Spleen (tissue), 11 donors: Measurements from ENCODE around the gene NRG3. TPM values are rescaled to one million over a fixed set of nuclear protein-coding genes. Genes with fewer than 3 reads are reported as not detected.

ENCODE experiments used
- DNase-seq: peaks from one replicate; pipeline ENCODE4 v3.0.0-alpha.2; 2020
- H3K27ac ChIP-seq, 8 donors: fragments of 200-600 bp; sonication (generic) in 7 of 8; 1 replicate in 4 of 8; 2 replicates in 4 of 8; pipeline versions ENCODE4 v1.5.0 to v1.8.0; 2016 to 2021; ENCODE audit warnings: inconsistent platforms in 4 of 8, mild to moderate bottlenecking in 4 of 8, moderate library complexity in 1 of 8
- H3K27me3 ChIP-seq, 7 donors: fragments of 200-600 bp; sonication (generic) in 6 of 7; replicated peaks in 1 of 7; 1 replicate in 4 of 7; 2 replicates in 3 of 7; pipeline versions ENCODE4 v1.5.0 to v1.8.0; 2016 to 2021; ENCODE audit warnings: inconsistent platforms in 3 of 7, mild to moderate bottlenecking in 1 of 7
- H3K36me3 ChIP-seq, 6 donors: fragments of 200-600 bp; sonication (generic) in 5 of 6; 1 replicate in 4 of 6; 2 replicates in 2 of 6; pipeline versions ENCODE4 v1.5.0 to v1.8.0; 2016 to 2021; ENCODE audit warnings: inconsistent platforms in 2 of 6
- H3K4me1 ChIP-seq, 6 donors: fragments of 200-600 bp; sonication (generic) in 5 of 6; 1 replicate in 3 of 6; 2 replicates in 3 of 6; pipeline versions ENCODE4 v1.5.0 to v1.8.0; 2016 to 2021; ENCODE audit warnings: inconsistent platforms in 3 of 6
- H3K4me3 ChIP-seq, 8 donors: fragments of 200-600 bp; sonication (generic) in 7 of 8; 1 replicate in 4 of 8; 2 replicates in 4 of 8; pipeline versions ENCODE4 v1.5.0 to v1.8.0; 2016 to 2021; ENCODE audit warnings: inconsistent platforms in 4 of 8, mild to moderate bottlenecking in 4 of 8, moderate library complexity in 2 of 8
- H3K9me3 ChIP-seq, 8 donors: fragments of 200-600 bp; sonication (generic) in 7 of 8; 1 replicate in 4 of 8; 2 replicates in 4 of 8; pipeline versions ENCODE4 v1.5.0 to v1.8.0; 2016 to 2021; ENCODE audit warnings: inconsistent platforms in 4 of 8
- POLR2A ChIP-seq, 3 donors: fragments of 450-650 bp; IDR thresholded peaks; one replicate each; pipeline ENCODE4 v1.5.1; 2017; ENCODE audit warnings: antibody characterized with exemption in 3 of 3, mild to moderate bottlenecking in 1 of 3
- POLR2AphosphoS5 ChIP-seq, 3 donors: sonication (generic); formaldehyde crosslinking; IDR thresholded peaks; one replicate each; pipeline ENCODE4 v1.5.1; 2017; ENCODE audit warnings: antibody characterized with exemption in 3 of 3
- WGBS, 5 donors: extraction: QIAGEN DNeasy Blood & Tissue Kit in 3 of 5; methylation state at CpG; one replicate each; pipeline versions ENCODE4 v1.1.5 to v1.1.7; 2013 to 2018; 5-methylcytosine and 5-hydroxymethylcytosine counted together
- intact Hi-C: fragments of 100-400 bp; cut with DNase I; formaldehyde crosslinking; loops from one replicate; pipeline ENCODE4 v1.15.0; 2023; ENCODE audit warnings: low total_unique reads
- polyA plus RNA-seq, 3 donors: library from polyadenylated mRNA; stranded (reverse); fragments of 200-250 nt; gene quantifications; one replicate each; pipeline ENCODE4 v1.2.1, GENCODE V29; 2013
- small RNA-seq, 4 donors: library from RNA; depleted of rRNA; stranded (forward); fragments of <200 nt; gene quantifications; one replicate each; pipeline ENCODE3, GENCODE V24; 2016
- total RNA-seq, 7 donors: library from RNA; depleted of rRNA in 3 of 7; stranded (reverse); fragments of >200 nt in 3 of 7; fragmentation: NEBNext Ultra II Directional in 4 of 7; extraction: Animal tissue kit (Norgen Biotek cat#: 25700) in 4 of 7; gene quantifications; one replicate each; pipeline versions ENCODE4 v1.1.0 to v1.2.1, GENCODE V29; 2016 to 2021
- TF ChIP-seq, protein P1 (sequence below), 11 experiments: fragments of 200-600 bp in 7 of 11; fragments of 450-650 bp in 4 of 11; sonication (generic) in 4 of 11; IDR thresholded peaks in 8 of 11; conservative IDR thresholded peaks in 3 of 11; 1 replicate in 7 of 11; 2 replicates in 4 of 11; pipeline versions ENCODE4 v1.4.0 to v1.8.0; 2016 to 2021; ENCODE audit warnings: antibody characterized with exemption in 11 of 11, inconsistent platforms in 4 of 11, mild to moderate bottlenecking in 1 of 11
- donor health status: healthy with polysubstance abuse.
- donor health status: DM: no; HTN: no; CAD: no; lungs with moderate emphysema.
- donor health status: DM: no; HTN: no; CAD: no.
- donor health status: Bipolar disorder and iron deficiency.
- donor health status: healthy.
- donor health status: DM: no; HTN: no; CAD: no.
- donor health status: DM: yes; HTN: yes; CAD: no.

Gene NRG3
- total and polyA plus RNA-seq, 10 donors, result 0.10 to 0.22 (median 0.21) TPM; not detected in 7

- WGBS, 5 donors, result 61 to 81% (median 69%) methylated on average over 2 of the region's 2 CpGs
- intact Hi-C loops, result no loop called here
- Histone ChIP-seq H3K4me3 (no peak overlapping the region), H3K9me3 (peaks cover 0 to 17% (median 10%) of the 10 kb centered on the region in 8 donors), H3K27me3 (no peaks in the 10 kb centered on the region), H3K36me3 (no peaks in the 10 kb centered on the region), H3K4me1 (no peaks in the 10 kb centered on the region), H3K27ac (no peak overlapping the region)
- TF ChIP-seq, protein P1, sequence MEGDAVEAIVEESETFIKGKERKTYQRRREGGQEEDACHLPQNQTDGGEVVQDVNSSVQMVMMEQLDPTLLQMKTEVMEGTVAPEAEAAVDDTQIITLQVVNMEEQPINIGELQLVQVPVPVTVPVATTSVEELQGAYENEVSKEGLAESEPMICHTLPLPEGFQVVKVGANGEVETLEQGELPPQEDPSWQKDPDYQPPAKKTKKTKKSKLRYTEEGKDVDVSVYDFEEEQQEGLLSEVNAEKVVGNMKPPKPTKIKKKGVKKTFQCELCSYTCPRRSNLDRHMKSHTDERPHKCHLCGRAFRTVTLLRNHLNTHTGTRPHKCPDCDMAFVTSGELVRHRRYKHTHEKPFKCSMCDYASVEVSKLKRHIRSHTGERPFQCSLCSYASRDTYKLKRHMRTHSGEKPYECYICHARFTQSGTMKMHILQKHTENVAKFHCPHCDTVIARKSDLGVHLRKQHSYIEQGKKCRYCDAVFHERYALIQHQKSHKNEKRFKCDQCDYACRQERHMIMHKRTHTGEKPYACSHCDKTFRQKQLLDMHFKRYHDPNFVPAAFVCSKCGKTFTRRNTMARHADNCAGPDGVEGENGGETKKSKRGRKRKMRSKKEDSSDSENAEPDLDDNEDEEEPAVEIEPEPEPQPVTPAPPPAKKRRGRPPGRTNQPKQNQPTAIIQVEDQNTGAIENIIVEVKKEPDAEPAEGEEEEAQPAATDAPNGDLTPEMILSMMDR (IDR thresholded peaks at IDR 0.05 in 8 of 11, conservative IDR thresholded peaks at IDR 0.05 in 3 of 11), result no peak
- TF ChIP-seq POLR2AphosphoS5 (IDR thresholded peaks at IDR 0.05), result no peak
- no peak for TF ChIP-seq POLR2A (IDR thresholded peaks at IDR 0.05)
- DNase-seq, result no peak
These were observed 1142.3 kb downstream of the NRG3 start for GRCh38 chr10:83017076-83017867.

GRCh38 chr10:83023662-83024061, 1148.7 kb downstream of the NRG3 start:
- WGBS, 5 donors, result 54 to 62% (median 57%) methylated on average over 2 of the region's 2 CpGs
- TF ChIP-seq POLR2AphosphoS5 (IDR thresholded peaks at IDR 0.05) (no peak), POLR2A (IDR thresholded peaks at IDR 0.05) (no peak)
- TF ChIP-seq, protein P1 (IDR thresholded peaks at IDR 0.05 in 8 of 11, conservative IDR thresholded peaks at IDR 0.05 in 3 of 11), result no peak
- intact Hi-C loops, result no loop called here

More at GRCh38 chr10:83023662-83024061, 1148.7 kb downstream of the NRG3 start:
- DNase-seq, result no peak
- Histone ChIP-seq H3K4me3 (no peak overlapping the region), H3K9me3 (peaks cover 0 to 20% (median 8%) of the 10 kb centered on the region in 8 donors), H3K36me3 (no peaks in the 10 kb centered on the region), H3K4me1 (no peaks in the 10 kb centered on the region), H3K27ac (no peak overlapping the region), H3K27me3 (no peaks in the 10 kb centered on the region)

Small RNA genes lying within 50 kb of the gene (small RNA-seq; reads per million reads assigned to genes)
- 0 reads per million in 4 donors for gene RNU6-441P
